K562 (cell line): ENCODE data around the gene TXNIP. TPM values are rescaled to one million over a fixed set of nuclear protein-coding genes. Genes with fewer than 3 reads are reported as not detected.
A peak's percentile ranks its signal among the peaks of the same experiment; 100 is the strongest.

Experiments
- CCNT2 ChIP-seq: IDR thresholded peaks from 2 replicates; pipeline ENCODE4 v1.6.1; 2011; ENCODE audit warnings: borderline replicate concordance, low read depth, mild to moderate bottlenecking, moderate library complexity, mixed read lengths, low read length; ENCODE audit not compliant: insufficient read length; ENCODE audit errors: extremely low read depth
- DEAF1 ChIP-seq: fragments of 450-650 bp; formaldehyde crosslinking; IDR thresholded peaks from 2 replicates; pipeline ENCODE4 v1.4.0; 2020; ENCODE audit warnings: mild to moderate bottlenecking, moderate library complexity
- ETV5 ChIP-seq: sonication (generic); formaldehyde crosslinking; IDR thresholded peaks from 2 replicates; pipeline ENCODE4 v1.4.0; 2020; ENCODE audit warnings: low read depth, mild to moderate bottlenecking, missing genetic modification reagents
- HMG20A ChIP-seq: fragments of 450-650 bp; formaldehyde crosslinking; conservative IDR thresholded peaks from 2 replicates; pipeline ENCODE4 v1.4.0; 2020; ENCODE audit warnings: mild to moderate bottlenecking, mixed read lengths
- MYC ChIP-seq, 2 experiments: fragments of 250-450 bp in 1 of 2; sonication (Bioruptor Pico) in 1 of 2; IDR thresholded peaks; 2 replicates each; pipeline versions ENCODE4 v1.5.1 to v1.6.1; 2012 to 2021; ENCODE audit warnings: low read depth in 2 of 2, borderline replicate concordance in 1 of 2, improper control_type of control experiment in 1 of 2, low read length in 1 of 2, mild to moderate bottlenecking in 1 of 2, moderate library complexity in 1 of 2
- SP1 ChIP-seq: sonication (generic); formaldehyde crosslinking; IDR thresholded peaks from 2 replicates; pipeline ENCODE4 v1.8.1; 2022; ENCODE audit warnings: mild to moderate bottlenecking, missing genetic modification reagents
- TAL1 ChIP-seq: fragments of 450-650 bp; IDR thresholded peaks from 2 replicates; pipeline ENCODE4 v1.6.1; 2016; ENCODE audit warnings: mild to moderate bottlenecking
- ZBED1 ChIP-seq: IDR thresholded peaks from 2 replicates; pipeline ENCODE4 v1.6.1; 2014
- ZNF212 ChIP-seq: fragments of 450-650 bp; formaldehyde crosslinking; IDR thresholded peaks from 2 replicates; pipeline ENCODE4 v1.4.0; 2020; ENCODE audit warnings: mild to moderate bottlenecking
- ZNF24 ChIP-seq: fragments of 450-650 bp; IDR thresholded peaks from 2 replicates; pipeline ENCODE4 v1.6.1; 2016
- ZNF253 ChIP-seq: fragments of 250-450 bp; sonication (Bioruptor Pico); conservative IDR thresholded peaks from 2 replicates; pipeline ENCODE4 v1.6.1; 2021; ENCODE audit warnings: mild to moderate bottlenecking
- ZNF277 ChIP-seq: fragments of 250-450 bp; sonication (Bioruptor Pico); IDR thresholded peaks from 2 replicates; pipeline ENCODE4 v1.8.0; 2022; ENCODE audit warnings: inconsistent platforms, mild to moderate bottlenecking, moderate library complexity, borderline replicate concordance
- ZNF316 ChIP-seq: fragments of 450-650 bp; IDR thresholded peaks from 2 replicates; pipeline ENCODE4 v1.6.1; 2016
- ZNF518B ChIP-seq: fragments of 250-450 bp; sonication (Bioruptor Pico); IDR thresholded peaks from 2 replicates; pipeline ENCODE4 v1.5.0; 2021; ENCODE audit warnings: mild to moderate bottlenecking, moderate library complexity
- ZNF57 ChIP-seq: fragments of 450-650 bp; formaldehyde crosslinking; IDR thresholded peaks from 2 replicates; pipeline ENCODE4 v1.4.0; 2020; ENCODE audit warnings: mild to moderate bottlenecking, moderate library complexity
- polyA plus RNA-seq, 8 experiments: library from polyadenylated mRNA; depleted of rRNA in 4 of 8; stranded (reverse) in 5 of 8; unstranded in 3 of 8; fragments of >200 nt; fragmentation: Nextera tagmentation in 2 of 8; fragmentation: Illumina TruSeq in 1 of 8; extraction: Ambion mirVana in 2 of 8; extraction: Trizol in 1 of 8; gene quantifications; 2 replicates each; pipeline versions ENCODE4 v1.2.1 to v1.2.3, GENCODE V29; 2011 to 2014; ENCODE audit warnings: inconsistent platforms in 1 of 8, missing spikeins in 1 of 8
- total RNA-seq, 7 experiments: library from RNA; depleted of rRNA in 6 of 7; stranded (reverse); fragments of >200 nt in 6 of 7; fragmentation: Illumina TruSeq in 2 of 7; extraction: Trizol in 2 of 7; gene quantifications; 2 replicates each; pipeline versions ENCODE4 v1.2.1 to v1.2.3, GENCODE V29; 2011 to 2021; ENCODE audit warnings: low replicate concordance in 1 of 7

The TXNIP gene
- total and polyA plus RNA-seq, 9 of the 15 experiments (the other 6 are each of a cell fraction or from before 2014, with no cell fraction given): 120 to 499 (median 257) TPM

- TF ChIP-seq ZNF277 (CRISPR knock-in tag) (no peak), ZNF212 (CRISPR knock-in tag) (peak; percentile 72; the same call in 1 of the 2 replicates), ZNF24 (peak; percentile 41; the same call in 1 of the 2 replicates), ZNF57 (CRISPR knock-in tag) (peak; percentile 93), CCNT2 (peak; percentile 90), ZNF518B (CRISPR knock-in tag) (peak; percentile 90), DEAF1 (CRISPR knock-in tag) (peak; percentile 83), ZNF316 (peak; percentile 24; the same call in 1 of the 2 replicates), TAL1 (no peak), HMG20A (CRISPR knock-in tag) (peak; percentile 80), ZBED1 (peak; percentile 98), SP1 (CRISPR knock-in tag) (no peak), MYC (IDR thresholded peaks at IDR 0.05; ENCODE audit: low read depth, low read length) (no peak), MYC (CRISPR knock-in tag; IDR thresholded peaks at IDR 0.05; ENCODE audit: borderline replicate concordance, low read depth) (peak; percentile 89), ETV5 (peak; percentile 59; the same call in 1 of the 2 replicates), ZNF253 (CRISPR knock-in tag) (peak; percentile 95)
These were observed 4.5 kb downstream of the TXNIP start (continued) for GRCh38 chr1:145991735-145992412.
